Measurements from ENCODE around the gene EXOC3.

Gene EXOC3

GRCh38 chr5:440401-441201, 2.4 kb upstream of the EXOC3 start:
- no peak for DNase-seq

- no peak for DNase-seq
Measured at GRCh38 chr5:441996-442334, 1.0 kb upstream of the EXOC3 start.

- no peak for DNase-seq
Measured at GRCh38 chr5:443239-444151, 519 bp downstream of the EXOC3 start.

- no peak for DNase-seq
Measured at GRCh38 chr5:444226-444625, 1.2 kb downstream of the EXOC3 start.

- DNase-seq, result no peak
Measured at GRCh38 chr5:445591-445990, 2.6 kb downstream of the EXOC3 start.

GRCh38 chr5:446066-446882, 3.3 kb downstream of the EXOC3 start:
- DNase-seq, result no peak

- peak; percentile 51 for DNase-seq
Measured at GRCh38 chr5:446883-447263, 3.9 kb downstream of the EXOC3 start.

- DNase-seq, result no peak
Measured at GRCh38 chr5:447501-447900, 4.5 kb downstream of the EXOC3 start.

GRCh38 chr5:448061-448765, 5.2 kb downstream of the EXOC3 start:
- no peak for DNase-seq

- DNase-seq, result no peak
Measured at GRCh38 chr5:448766-449090, 5.8 kb downstream of the EXOC3 start.

- DNase-seq, result no peak
Measured at GRCh38 chr5:449151-449550, 6.2 kb downstream of the EXOC3 start.

GRCh38 chr5:451587-452458, 8.8 kb downstream of the EXOC3 start:
- DNase-seq, result no peak

GRCh38 chr5:452978-453710, 10.2 kb downstream of the EXOC3 start:
- no peak for DNase-seq

GRCh38 chr5:453725-454481, 10.9 kb downstream of the EXOC3 start:
- no peak for DNase-seq

- no peak for DNase-seq
Measured at GRCh38 chr5:454936-455335, 12.0 kb downstream of the EXOC3 start.

GRCh38 chr5:455806-456205, 12.8 kb downstream of the EXOC3 start:
- DNase-seq, result no peak

- DNase-seq, result no peak
Measured at GRCh38 chr5:456351-457194, 13.6 kb downstream of the EXOC3 start.

GRCh38 chr5:457195-457961, 14.4 kb downstream of the EXOC3 start:
- DNase-seq, result no peak
